ENCODE data around the gene PLCB4. TPM values are rescaled to one million over a fixed set of nuclear protein-coding genes. Genes with fewer than 3 reads are reported as not detected.

PLCB4 gene
- polyA plus RNA-seq, 1 donor = 4.7 TPM

DNA sequence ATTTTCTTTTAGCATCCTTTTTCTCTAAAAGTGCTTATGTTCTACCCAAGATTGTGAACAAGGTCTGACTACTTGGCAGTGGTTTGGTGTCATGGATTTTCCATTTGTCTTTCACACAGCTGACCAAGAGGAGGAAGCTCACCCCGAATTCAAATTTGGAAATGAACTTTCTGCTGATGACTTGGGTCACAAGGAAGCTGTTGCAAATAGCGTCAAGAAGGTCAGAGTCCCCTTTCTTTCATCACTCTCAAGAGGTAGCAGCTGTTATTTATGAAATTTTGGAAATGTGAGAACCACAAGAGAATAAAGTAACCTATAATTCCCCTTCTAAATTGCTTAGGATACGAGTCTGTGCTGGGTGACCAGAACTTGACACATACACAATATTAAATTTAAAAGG lies 332.5 kb downstream of the PLCB4 start:
- DNase-seq (ENCODE audit: low read depth) = no peak

DNA sequence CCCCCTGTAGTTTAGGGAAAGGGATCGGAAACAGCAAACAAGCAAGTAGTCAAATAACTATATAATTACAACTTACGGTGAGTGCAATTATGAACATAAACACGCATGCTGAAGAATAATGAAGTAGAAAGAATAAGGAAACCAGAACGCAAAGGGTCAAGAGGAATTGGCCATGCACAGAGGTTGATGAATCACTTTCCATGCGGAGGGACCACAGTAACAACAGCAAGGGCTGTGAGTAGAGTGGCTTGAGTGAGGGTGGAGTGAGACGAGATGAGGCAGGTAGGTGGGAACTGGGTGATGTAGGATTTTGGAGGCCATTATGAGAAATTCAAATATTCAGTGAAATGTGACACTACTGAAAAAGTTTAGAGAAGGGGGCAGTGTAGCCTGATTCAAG lies 333.3 kb downstream of the PLCB4 start:
- DNase-seq (ENCODE audit: low read depth) = no peak

DNA sequence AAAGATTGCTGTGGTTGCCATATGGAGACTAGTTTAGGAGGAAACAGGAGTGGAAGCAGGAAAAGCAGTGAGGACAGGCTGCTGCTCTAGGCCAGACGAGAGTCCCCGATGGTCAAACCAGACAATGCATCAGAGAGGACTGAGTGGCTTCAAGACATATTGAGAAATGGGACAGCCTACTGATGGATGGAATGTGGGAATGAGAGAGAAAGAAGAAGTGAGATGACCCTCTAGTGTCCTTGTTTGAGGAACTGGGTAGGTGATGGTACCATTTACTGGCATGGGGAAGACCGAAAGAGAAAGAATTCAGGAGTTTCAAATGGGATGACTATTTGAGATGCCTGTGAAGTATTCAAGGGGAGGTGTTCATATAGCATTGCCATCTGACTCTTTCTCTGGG lies 333.7 kb downstream of the PLCB4 start:
- no peak for DNase-seq (ENCODE audit: low read depth)

GRCh38 chr20:9403448-9403847 lies 334.6 kb downstream of the PLCB4 start:
- DNase-seq (ENCODE audit: low read depth) = no peak

GRCh38 chr20:9407805-9408421 lies 339.0 kb downstream of the PLCB4 start:
- DNase-seq (ENCODE audit: low read depth) = no peak

- DNase-seq (ENCODE audit: low read depth) = no peak
These were observed 339.8 kb downstream of the PLCB4 start for GRCh38 chr20:9408422-9409300.

DNA sequence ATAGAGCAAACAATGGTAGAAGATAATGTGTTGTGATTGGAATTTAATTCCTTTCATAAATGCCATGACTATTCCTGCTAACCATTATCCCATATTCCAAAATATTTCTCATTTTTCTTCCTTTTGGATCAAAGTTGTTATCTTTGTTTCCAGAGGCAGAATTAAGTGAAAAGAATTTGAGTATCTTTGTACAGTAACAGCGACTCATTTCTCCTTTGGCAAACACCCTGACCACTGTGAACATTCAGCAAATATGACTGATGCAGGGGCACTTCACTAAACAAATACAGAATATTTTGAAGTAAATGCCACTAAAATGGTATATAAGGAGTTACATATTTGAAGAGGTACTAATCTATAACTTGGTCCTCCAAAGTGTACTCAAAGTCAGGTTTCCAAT lies 340.5 kb downstream of the PLCB4 start:
- DNase-seq (ENCODE audit: low read depth) = no peak

DNA sequence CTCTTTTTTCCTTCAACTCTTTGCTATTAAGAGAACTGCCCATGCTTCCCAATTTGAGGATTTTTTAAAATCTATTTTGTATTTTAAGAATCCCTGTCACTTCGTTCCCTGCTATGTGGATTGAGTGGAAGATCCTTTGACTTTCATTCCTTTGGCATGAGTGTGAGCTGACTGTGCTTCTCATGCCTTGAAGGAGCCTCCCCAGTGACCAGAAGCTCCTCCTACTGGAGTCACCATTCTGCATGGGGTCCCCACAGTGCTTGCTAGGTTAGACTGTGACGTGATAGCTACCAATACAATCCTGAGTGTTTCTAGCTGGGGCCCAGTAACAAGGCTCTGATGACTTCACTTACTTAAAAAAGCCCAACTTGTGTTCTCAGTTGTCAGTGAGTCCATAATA lies 341.1 kb downstream of the PLCB4 start:
- DNase-seq (ENCODE audit: low read depth) = no peak

DNA sequence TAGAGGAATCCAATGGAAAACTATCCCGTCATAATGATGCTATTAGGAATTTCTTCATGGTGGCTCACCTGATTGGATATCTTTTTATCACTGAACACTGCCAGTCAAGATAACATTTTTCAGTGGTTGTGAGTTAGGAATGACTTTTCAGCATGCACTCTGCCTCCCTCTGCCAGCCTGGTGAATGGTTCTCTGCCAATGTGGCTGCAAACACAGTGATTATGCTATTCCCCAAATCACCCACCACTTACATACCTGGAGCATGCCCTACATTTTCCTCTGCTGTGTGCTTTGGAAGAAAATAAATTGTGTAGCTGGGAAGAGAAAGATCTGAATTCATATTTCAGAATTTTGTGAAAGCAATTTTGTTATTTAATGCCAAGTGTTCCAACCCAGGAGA lies 342.9 kb downstream of the PLCB4 start:
- no peak for DNase-seq (ENCODE audit: low read depth)

DNA sequence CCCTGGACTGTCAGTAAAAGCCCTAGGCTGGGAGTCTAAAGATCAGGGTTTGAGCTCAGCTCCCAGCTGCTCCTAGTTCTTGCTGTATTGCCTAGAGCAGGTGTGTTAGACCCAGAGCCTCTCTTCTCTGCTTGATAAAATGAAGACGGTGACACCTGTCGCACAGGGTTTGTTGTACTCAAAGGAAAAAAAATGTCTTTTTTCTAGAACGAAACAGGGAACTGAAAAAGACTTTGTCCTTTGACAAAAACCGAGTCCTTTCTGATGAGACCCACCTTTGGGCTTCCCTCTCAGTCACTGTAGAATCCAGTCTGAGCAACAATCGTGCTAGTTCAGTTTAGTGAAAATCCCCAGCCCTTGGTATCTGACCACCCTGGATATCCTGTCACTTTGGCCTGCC lies 343.4 kb downstream of the PLCB4 start:
- DNase-seq (ENCODE audit: low read depth) = no peak

- no peak for DNase-seq (ENCODE audit: low read depth)
These were observed 344.1 kb downstream of the PLCB4 start for GRCh38 chr20:9413001-9413400.

GRCh38 chr20:9415426-9415825 lies 346.5 kb downstream of the PLCB4 start:
- DNase-seq (ENCODE audit: low read depth) = no peak

DNA sequence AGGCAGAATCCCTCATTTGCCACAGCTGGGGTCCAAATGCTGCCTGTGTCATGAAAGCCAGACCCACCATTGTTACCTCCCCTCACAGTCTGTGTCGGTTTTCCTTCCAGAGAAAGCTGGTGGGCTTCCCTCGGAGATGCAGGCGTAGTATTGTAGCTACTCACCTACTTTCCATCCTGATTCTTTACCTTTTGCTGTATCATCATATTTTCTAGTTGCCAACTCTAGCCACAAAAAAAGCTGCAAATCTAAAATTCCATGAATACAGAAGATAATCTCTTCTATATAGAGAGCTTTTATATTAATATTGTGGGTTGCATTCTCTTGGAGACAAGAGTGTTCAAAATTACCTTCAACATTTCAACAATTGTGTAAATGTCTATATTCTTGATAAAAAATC lies 347.5 kb downstream of the PLCB4 start:
- no peak for DNase-seq (ENCODE audit: low read depth)

DNA sequence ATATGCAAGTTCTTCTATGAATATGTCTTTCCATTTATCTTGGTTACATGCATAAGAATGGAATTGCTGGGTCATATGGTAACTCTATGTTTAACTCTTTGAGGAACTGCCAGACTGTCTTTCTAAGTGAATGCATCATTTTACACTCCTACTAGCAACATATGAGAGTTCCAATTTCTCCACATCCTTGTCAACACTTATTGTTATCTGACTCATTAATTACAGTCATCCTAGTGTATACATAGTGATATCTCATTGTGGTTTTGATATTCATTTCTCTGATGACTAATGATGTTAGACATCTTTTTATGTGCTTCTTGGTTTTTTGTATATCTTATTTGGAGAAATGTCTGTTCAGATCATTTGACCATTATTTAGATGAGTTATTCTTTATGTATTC lies 348.8 kb downstream of the PLCB4 start:
- DNase-seq (ENCODE audit: low read depth) = no peak

DNA sequence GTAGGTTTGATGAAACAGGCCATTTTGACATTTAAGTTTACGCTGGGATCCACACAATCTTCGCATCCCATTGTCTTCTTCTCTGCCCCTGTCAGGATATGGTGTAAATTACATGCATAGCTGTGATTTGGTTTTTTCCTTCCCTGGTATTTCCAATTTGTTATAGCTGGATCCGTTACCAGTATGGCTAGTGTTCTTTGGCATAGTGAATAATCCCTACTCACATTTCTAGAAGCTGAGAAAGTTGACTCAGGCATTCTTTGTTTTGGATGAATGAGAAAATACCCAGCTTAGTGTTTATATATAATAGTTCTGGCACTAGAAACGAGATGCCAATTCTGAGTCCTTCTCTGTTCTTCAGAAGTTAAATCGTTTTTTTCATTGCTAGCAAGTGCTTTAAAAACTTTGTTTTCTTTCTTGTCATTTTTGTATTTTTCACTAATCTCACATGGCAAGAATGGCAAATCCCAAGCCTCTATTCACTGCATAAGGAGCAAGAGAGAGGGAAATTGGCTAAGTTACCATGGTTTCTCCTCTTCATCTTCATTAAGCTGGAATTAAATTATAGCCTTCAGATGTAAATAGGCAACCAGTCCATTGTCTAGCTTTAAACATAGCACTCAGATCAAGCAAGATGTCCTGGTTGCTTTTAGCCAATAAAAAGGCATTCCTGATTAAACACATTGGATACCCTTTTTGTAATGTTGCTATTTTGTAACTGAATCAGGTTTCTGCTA lies 353.6 kb downstream of the PLCB4 start:
- DNase-seq (ENCODE audit: low read depth) = no peak

GRCh38 chr20:9424551-9424950 lies 355.7 kb downstream of the PLCB4 start:
- DNase-seq (ENCODE audit: low read depth) = no peak

DNA sequence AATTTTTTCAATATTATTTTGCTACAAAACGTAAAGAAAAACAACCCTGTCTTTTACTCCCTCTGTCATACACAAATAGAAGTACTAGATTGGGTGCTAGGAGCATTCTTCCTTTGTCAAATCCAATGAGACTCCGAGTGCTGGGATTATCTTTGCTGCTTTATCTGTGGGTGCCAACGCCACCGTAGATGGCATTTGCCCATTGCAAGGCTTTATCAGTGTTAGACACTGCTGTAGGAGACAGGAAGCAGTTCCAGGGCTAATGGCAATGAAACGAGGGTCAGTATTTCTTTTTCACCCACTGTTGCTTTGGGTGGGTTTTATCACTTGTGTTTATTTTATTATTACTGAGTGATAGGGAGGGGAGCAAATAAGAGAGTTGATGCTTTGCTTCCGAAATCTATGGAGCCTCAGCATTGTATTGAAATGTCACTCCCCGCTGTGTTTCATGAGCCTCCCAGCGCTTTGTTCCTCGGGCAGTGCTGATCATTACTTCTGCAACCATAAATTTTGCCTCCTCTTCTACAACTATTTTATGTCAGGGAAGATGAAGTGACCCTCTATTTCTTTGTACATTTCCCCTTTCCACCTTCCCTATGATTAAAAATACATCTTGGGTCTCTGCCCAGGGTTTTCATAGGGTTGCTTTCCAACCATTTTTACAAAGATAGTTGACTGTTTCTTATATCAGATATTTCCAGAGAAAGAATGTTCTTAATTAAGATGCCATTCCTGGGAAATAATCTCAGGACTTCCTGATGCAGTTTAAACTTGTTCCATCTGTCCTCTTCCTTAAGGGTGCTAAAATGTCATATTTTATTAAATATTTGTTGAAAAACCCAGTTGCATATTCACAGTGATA lies 358.8 kb downstream of the PLCB4 start:
- DNase-seq (ENCODE audit: low read depth) = no peak

GRCh38 chr20:9428292-9428607 lies 359.4 kb downstream of the PLCB4 start:
- no peak for DNase-seq (ENCODE audit: low read depth)

DNA sequence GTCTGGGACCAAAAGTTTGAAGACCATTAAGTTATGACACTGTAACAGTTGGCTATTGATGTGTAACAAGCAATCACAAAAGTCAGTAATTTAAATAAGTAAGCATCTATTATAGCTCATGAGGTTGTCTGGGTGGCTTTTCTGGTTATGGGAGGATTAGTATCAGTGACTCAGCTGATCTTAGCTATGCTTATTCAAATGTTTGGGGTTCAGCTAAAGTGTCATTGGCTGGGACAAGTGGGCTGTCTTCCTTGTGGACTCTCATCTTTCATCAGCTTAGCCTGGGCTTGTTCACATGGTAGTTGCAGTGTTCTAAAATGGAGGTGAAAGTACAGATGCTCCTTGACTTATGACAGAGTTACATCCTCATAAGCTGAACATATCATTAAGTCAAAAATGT lies 370.9 kb downstream of the PLCB4 start:
- no peak for DNase-seq (ENCODE audit: low read depth)

- no peak for DNase-seq (ENCODE audit: low read depth)
These were observed 372.0 kb downstream of the PLCB4 start for GRCh38 chr20:9440892-9441291.

GRCh38 chr20:9441948-9442347 lies 373.1 kb downstream of the PLCB4 start:
- no peak for DNase-seq (ENCODE audit: low read depth)

DNA sequence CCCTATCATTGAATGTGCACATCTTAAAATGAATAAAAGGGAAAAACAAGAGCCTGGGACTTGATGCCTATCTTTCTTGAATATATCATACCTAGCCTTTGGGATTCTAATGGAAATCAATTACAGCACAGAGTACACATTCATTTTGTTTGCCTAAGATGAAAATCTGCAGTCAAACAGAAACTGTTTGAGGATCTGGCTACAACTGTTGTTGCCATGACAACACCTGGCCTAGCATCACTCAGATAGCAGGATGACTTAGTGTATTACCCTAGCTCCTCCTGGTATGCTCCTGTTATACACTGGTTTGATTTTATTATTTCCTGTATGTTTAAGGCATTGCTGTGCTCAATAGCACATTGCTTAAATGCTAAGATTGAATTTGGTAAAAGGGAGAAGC lies 374.0 kb downstream of the PLCB4 start:
- no peak for DNase-seq (ENCODE audit: low read depth)
